Measurements from ENCODE around the gene NOL4L. TPM values are rescaled to one million over a fixed set of nuclear protein-coding genes. Genes with fewer than 3 reads are reported as not detected.

Gene NOL4L
- total RNA-seq, 2 experiments from 2014 or later, result 24.8 to 29.2 TPM

- Mint-ChIP-seq H3K4me1 (ENCODE audit: low read depth) (peaks cover 24% of the 10 kb centered on the region), H3K36me3 (ENCODE audit: low read depth) (no peaks in the 10 kb centered on the region), H3K9me3 (no peaks in the 10 kb centered on the region), H3K27ac (peak overlapping the region; percentile 0), H3K27me3 (ENCODE audit: low read depth) (no peaks in the 10 kb centered on the region), H3K4me3 (no peak overlapping the region)
- CTCF ChIA-PET, result interaction anchor here (1.2 kb wide), 1 partner anchor 9 kb away, joined by 4 read pairs; no protein-coding TSS in a partner anchor
- no peak for DNase-seq
- intact Hi-C loops (cut with micrococcal nuclease), result no loop called here
Measured at GRCh38 chr20:32569018-32569379, 16.1 kb downstream of the NOL4L start.

DNA sequence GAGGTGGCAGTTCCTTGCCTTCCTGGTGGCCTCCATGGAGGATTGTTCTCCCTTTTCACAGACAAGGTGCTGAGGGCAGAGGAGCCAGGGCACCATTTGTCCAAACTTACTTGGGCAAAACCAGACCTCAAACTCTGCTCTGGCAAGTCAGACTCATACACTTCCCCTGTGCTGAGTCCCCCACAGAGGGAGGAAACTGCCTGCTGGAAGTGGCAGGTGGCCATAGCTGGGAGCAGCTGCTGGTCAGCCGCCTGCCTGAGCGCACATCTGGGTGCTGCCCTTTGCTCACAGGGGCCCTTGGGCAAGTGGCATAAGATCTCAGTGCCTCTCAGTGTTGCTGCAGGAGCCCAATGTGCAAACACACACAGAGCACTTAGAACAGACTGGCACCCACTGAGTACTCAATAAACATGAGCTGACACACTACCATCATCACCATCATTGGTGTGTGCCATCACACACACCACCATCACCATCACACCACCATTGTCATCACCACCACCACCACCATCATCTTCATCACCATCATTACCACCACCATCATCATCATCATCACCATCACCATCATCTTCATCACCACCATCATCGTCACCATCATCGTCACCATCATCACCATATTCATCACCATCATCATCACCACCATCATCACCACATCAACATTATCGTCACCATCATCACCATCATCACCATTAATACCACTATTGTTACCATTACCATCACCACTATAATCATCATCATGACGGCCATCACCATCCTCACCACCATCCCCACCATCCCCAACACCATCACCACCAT, 17.6 kb downstream of the NOL4L start:
- no peaks in the 10 kb centered on the region for H3K27me3 Mint-ChIP-seq (ENCODE audit: low read depth)
- no peaks in the 10 kb centered on the region for H3K36me3 Mint-ChIP-seq (ENCODE audit: low read depth)
- no peak for DNase-seq
- intact Hi-C loops (cut with micrococcal nuclease), result no loop called here
- H3K27ac Mint-ChIP-seq, result no peak overlapping the region
- CTCF ChIA-PET, result interaction anchor here (1.4 kb wide), 1 partner anchor 30 kb away, joined by 3 read pairs; no protein-coding TSS in a partner anchor
- no peaks in the 10 kb centered on the region for H3K9me3 Mint-ChIP-seq
- no peak overlapping the region for H3K4me3 Mint-ChIP-seq
- peaks cover 21% of the 10 kb centered on the region for H3K4me1 Mint-ChIP-seq (ENCODE audit: low read depth)

DNA sequence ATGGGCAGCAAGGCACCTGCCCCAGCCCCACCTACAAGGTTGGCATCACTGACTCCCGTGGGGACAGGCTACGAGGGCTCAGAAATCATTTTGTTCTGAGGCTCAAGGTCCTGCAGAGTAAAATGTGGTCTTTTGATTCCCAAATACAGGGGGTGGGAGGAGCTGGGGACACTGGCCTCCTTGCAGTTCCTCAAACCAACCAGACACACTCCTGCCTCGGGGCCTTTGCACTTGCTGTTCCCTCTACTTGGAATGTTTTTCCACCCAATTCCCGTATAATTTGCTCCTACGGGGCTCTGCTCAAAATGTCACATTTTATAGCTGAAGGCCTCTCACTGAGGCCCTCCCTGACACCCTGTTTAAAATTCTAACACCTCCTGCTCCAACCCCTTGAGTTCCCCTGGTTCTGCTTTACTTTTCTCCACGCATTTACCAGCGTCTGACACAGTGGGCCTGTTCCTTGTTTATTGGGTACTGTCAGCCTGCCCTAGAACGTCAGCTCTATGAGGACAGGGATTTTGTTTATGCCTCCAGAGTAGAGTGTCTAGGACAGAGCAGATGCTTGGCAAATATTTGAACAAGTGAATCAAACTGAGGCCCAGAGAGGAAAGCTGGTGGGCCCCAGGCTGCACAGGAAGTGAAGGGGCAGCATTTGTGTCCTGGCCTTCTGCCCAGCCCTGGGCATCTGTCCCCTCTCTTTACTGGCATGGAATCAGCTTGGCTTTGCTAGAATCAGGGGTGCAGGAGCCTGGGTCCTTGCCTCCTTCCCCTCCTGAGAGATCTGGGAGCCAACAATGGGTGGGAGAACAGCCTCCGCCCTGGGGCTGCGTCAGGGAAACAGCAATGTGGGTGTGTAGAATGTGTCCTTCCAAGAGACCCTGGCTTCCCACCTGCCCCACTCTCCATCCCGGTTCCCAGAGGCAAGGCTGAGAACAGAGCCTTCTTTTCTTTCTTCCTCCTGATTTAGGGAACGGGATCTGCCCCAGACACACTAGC, 18.5 kb downstream of the NOL4L start:
- Mint-ChIP-seq H3K27ac (peak overlapping the region; percentile 15), H3K36me3 (ENCODE audit: low read depth) (no peaks in the 10 kb centered on the region), H3K4me3 (no peak overlapping the region), H3K4me1 (ENCODE audit: low read depth) (peaks cover 24% of the 10 kb centered on the region), H3K27me3 (ENCODE audit: low read depth) (no peaks in the 10 kb centered on the region), H3K9me3 (no peaks in the 10 kb centered on the region)
- DNase-seq, result no peak
- CTCF ChIA-PET, result interaction anchor here (0.6 to 1.4 kb wide), 2 partner anchors 29 to 238 kb away, joined by 3 to 4 read pairs; no protein-coding TSS in a partner anchor
- intact Hi-C loops (cut with micrococcal nuclease), result no loop called here

GRCh38 chr20:32565735-32566032, 19.4 kb downstream of the NOL4L start:
- no peaks in the 10 kb centered on the region for H3K36me3 Mint-ChIP-seq (ENCODE audit: low read depth)
- H3K27ac Mint-ChIP-seq, result no peak overlapping the region
- no peak for DNase-seq
- intact Hi-C loops (cut with micrococcal nuclease), result no loop called here
- H3K4me1 Mint-ChIP-seq (ENCODE audit: low read depth), result peaks cover 32% of the 10 kb centered on the region
- H3K27me3 Mint-ChIP-seq (ENCODE audit: low read depth), result no peaks in the 10 kb centered on the region
- CTCF ChIA-PET, result interaction anchor here (0.6 kb wide), 1 partner anchor 239 kb away, joined by 4 read pairs; no protein-coding TSS in a partner anchor
- no peak overlapping the region for H3K4me3 Mint-ChIP-seq
- no peaks in the 10 kb centered on the region for H3K9me3 Mint-ChIP-seq

- Mint-ChIP-seq H3K9me3 (no peaks in the 10 kb centered on the region), H3K4me1 (ENCODE audit: low read depth) (peaks cover 34% of the 10 kb centered on the region), H3K36me3 (ENCODE audit: low read depth) (no peaks in the 10 kb centered on the region), H3K27me3 (ENCODE audit: low read depth) (no peaks in the 10 kb centered on the region), H3K4me3 (no peak overlapping the region), H3K27ac (no peak overlapping the region)
- intact Hi-C loops (cut with micrococcal nuclease), result no loop called here
- no peak for DNase-seq
- CTCF ChIA-PET, result no interaction called here
Measured at GRCh38 chr20:32564921-32565734, 20.0 kb downstream of the NOL4L start.

DNA sequence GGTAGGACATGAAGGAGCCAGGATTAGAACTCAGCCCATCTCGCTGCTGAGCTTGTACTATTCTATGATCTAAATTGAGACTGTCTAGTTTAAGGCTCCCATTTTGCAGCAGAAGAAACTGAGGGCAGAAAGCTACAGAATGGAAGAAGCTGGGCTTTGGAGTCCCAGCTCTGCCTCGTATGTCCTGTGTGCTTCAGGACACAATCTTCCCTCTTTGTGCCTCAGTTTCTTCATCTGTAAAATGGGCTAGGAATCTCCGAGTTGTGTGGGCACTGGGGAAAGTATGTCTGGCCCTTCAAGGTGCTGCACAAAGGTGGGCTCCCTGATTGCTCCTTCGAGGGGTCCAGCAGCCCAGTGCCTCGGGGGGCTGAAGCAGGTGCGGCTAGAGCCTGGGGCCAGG, 20.7 kb downstream of the NOL4L start:
- CTCF ChIA-PET, result no interaction called here
- no peak overlapping the region for H3K27ac Mint-ChIP-seq
- H3K27me3 Mint-ChIP-seq (ENCODE audit: low read depth), result no peaks in the 10 kb centered on the region
- no peak for DNase-seq
- peaks cover 31% of the 10 kb centered on the region for H3K4me1 Mint-ChIP-seq (ENCODE audit: low read depth)
- no peaks in the 10 kb centered on the region for H3K9me3 Mint-ChIP-seq
- no peaks in the 10 kb centered on the region for H3K36me3 Mint-ChIP-seq (ENCODE audit: low read depth)
- intact Hi-C loops (cut with micrococcal nuclease), result no loop called here
- H3K4me3 Mint-ChIP-seq, result no peak overlapping the region

GRCh38 chr20:32563311-32564272, 21.5 kb downstream of the NOL4L start:
- CTCF ChIA-PET, result interaction anchor here (0.9 kb wide), 1 partner anchor 42 kb away, joined by 3 read pairs; no protein-coding TSS in a partner anchor
- DNase-seq, result no peak
- Mint-ChIP-seq H3K9me3 (no peaks in the 10 kb centered on the region), H3K4me1 (ENCODE audit: low read depth) (peaks cover 36% of the 10 kb centered on the region), H3K4me3 (no peak overlapping the region), H3K27me3 (ENCODE audit: low read depth) (no peaks in the 10 kb centered on the region), H3K27ac (no peak overlapping the region), H3K36me3 (ENCODE audit: low read depth) (no peaks in the 10 kb centered on the region)
- intact Hi-C loops (cut with micrococcal nuclease), result no loop called here

DNA sequence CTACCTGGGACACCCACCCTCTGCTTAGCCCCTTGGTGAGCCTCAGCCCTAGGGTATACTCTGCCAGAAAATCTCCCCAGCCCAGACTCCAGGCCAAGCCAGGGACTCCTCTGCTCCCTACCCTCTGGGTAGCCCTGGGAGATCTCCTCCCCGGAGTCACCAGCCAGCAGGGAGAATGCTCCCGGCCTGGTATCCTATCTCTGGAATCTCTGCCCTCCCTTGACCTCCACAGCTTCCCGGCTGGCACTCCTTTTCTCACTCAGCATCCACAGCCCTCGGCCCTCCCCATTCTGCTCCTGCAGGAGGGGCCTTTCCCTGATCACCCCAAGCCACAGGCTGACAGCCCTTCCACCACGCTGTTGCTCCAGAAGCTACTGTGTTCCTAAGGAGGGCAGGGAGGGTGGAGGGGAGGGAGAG, 22.6 kb downstream of the NOL4L start:
- DNase-seq, result no peak
- Mint-ChIP-seq H3K27me3 (ENCODE audit: low read depth) (no peaks in the 10 kb centered on the region), H3K27ac (no peak overlapping the region), H3K9me3 (no peaks in the 10 kb centered on the region), H3K4me1 (ENCODE audit: low read depth) (peaks cover 42% of the 10 kb centered on the region), H3K36me3 (ENCODE audit: low read depth) (no peaks in the 10 kb centered on the region), H3K4me3 (no peak overlapping the region)
- intact Hi-C loops (cut with micrococcal nuclease), result no loop called here
- CTCF ChIA-PET, result no interaction called here

DNA sequence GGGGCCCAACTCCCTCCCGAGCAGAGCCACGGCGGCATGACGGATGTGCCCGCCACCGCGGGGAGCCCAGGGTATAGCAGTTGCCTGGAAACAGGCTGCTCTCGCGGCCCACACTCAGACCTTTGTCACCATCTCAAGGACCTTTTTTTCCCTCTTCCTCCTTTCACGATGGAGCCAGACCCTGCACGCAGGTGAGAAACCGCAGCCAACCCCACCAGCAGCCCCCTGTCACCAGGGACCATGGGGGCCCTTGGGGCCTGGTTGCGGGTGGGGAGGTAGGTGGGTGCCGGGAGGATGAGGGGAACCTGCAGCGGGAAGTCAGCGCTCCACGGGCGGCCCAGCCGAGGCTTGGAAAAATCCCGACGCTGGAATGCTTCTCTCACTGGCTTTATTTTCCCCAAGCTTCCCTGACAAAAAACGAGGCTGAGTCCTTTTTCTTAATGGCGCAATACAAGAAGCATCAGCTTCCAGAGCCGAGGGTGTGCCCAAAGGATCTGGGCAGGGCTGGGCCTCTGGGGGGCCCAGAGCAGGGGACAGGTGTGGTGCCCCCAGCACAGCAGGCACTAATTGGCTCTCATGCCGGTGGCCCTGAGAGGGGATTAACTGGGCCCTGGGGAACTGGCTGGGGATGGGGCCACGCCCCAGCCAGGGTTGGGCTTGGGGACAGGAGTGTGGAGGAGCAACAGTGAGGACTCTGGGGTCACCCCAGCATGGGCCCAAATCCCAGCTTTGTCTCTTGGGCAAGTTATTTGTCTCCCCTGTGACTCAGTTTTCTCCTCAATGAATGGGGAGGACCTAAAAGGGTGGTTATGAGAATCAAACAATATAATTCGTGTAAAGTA, 23.9 kb downstream of the NOL4L start:
- Mint-ChIP-seq H3K4me1 (ENCODE audit: low read depth) (peaks cover 51% of the 10 kb centered on the region), H3K27ac (peak overlapping the region; percentile 65), H3K36me3 (ENCODE audit: low read depth) (no peaks in the 10 kb centered on the region), H3K4me3 (peak overlapping the region; percentile 48), H3K27me3 (ENCODE audit: low read depth) (no peaks in the 10 kb centered on the region), H3K9me3 (no peaks in the 10 kb centered on the region)
- intact Hi-C loops (cut with micrococcal nuclease), result no loop called here
- peak; percentile 47 for DNase-seq
- CTCF ChIA-PET, result interaction anchor here (1.4 to 1.6 kb wide), 2 partner anchors 8 to 39 kb away, joined by 4 read pairs; no protein-coding TSS in a partner anchor

- intact Hi-C loops (cut with micrococcal nuclease), result no loop called here
- Mint-ChIP-seq H3K9me3 (no peaks in the 10 kb centered on the region), H3K36me3 (ENCODE audit: low read depth) (no peaks in the 10 kb centered on the region), H3K27ac (peak overlapping the region; percentile 30), H3K4me3 (no peak overlapping the region), H3K27me3 (ENCODE audit: low read depth) (no peaks in the 10 kb centered on the region), H3K4me1 (ENCODE audit: low read depth) (peaks cover 56% of the 10 kb centered on the region)
- CTCF ChIA-PET, result interaction anchor here (0.8 to 1.6 kb wide), 3 partner anchors 9 to 38 kb away, joined by 3 to 4 read pairs (median 4); no protein-coding TSS in a partner anchor
- DNase-seq, result no peak
Measured at GRCh38 chr20:32560482-32560988, 24.6 kb downstream of the NOL4L start.

Data from activated naive CD4-positive, alpha-beta T cell treated with anti-CD3 and anti-CD28 coated beads for 36 hours (primary cell).